HG02840 (cell line): ENCODE measurements around the gene TMEM121B.
"Not testable (repeated sequence)": the region's sequence is repeated elsewhere in the genome, so short reads cannot be mapped to it uniquely, and the experiment has no call there.

Experiments used
- ATAC-seq: cut with Tn5 transposase; IDR thresholded peaks from one replicate; pipeline ENCODE4 v1.9.1; 2021; ENCODE audit warnings: mild to moderate bottlenecking, moderate library complexity, moderate number of reproducible peaks; ENCODE audit not compliant: unreplicated experiment, low FRiP score

TMEM121B gene

GRCh38 chr22:17121233-17122195, at the start of gene TMEM121B:
TMEM121B (minus strand) TSS chr22:17121360; CDS start chr22:17121127, 233 bp downstream.
- ATAC-seq, result no peak

DNA sequence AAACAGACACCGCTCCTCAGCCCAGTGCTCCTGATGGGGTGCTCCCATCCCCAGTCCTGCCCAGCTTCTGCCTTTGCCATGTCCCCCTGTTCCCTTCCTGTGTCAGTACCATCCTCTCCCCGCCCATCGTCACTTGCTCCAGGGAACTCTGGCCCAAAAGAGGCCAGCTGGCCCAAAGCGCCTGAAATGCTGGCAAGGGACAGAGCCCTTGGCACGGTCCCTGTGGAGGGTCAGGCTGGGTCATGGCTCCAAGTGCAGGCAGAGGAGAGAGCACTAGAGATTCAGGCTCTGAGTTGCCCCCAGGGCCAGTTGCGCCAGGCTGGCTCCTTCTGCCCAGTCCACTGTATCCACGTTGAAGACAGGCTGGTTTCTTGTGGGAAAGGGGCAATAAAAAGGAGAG, 46.3 kb upstream of the TMEM121B start:
- no peak for ATAC-seq

DNA sequence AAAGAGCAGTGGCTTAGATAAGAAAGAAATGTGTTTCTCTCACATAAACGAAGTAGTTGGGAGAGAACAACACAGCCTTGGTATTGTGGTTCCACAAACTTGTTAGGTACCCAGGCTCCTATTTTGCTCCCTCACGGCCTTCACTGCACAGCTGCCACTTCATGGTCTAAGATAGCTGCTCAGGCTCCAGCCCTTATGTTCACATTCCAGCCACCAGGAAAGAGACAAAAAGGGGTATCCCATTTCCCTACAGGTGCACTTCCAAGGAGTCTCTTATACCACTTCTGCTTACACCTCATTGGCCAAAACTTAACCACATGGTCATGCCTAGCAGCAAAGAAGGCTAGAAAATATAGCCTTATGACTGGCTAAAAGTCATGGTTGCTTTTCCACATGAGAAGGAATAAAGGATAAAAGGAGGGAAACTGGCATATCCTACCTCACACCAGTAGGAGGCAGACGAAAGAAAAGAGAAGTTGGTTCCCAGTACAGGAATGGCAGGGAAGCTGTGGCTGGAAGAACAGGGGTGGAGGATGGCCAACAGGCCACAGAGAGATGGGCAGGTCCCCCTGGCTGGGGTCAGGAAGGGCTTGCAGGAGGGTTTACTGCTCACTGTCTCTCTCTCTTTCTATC, 43.3 kb upstream of the TMEM121B start:
- ATAC-seq, result no peak

DNA sequence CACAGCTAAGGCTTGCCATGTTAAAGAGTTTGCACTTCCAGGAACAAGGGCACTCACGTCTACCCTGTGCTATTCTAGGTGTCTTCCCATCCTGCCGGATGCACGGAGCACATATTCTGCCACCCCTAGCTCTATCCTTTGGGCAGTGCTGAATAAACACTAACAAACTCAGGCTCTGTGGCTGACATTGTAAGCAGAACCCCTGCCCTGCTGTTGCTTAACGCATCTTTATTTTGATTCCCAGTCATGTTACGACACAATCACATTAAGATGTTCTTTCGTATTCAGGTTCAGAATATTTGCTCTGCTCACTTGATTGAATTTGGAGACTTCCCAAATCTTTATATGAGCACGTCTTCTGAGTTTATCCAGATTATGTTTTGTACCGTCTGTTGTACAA, 41.6 kb upstream of the TMEM121B start:
- no peak for ATAC-seq

- no peak for ATAC-seq
Measured at GRCh38 chr22:17161991-17162390, 40.8 kb upstream of the TMEM121B start.

DNA sequence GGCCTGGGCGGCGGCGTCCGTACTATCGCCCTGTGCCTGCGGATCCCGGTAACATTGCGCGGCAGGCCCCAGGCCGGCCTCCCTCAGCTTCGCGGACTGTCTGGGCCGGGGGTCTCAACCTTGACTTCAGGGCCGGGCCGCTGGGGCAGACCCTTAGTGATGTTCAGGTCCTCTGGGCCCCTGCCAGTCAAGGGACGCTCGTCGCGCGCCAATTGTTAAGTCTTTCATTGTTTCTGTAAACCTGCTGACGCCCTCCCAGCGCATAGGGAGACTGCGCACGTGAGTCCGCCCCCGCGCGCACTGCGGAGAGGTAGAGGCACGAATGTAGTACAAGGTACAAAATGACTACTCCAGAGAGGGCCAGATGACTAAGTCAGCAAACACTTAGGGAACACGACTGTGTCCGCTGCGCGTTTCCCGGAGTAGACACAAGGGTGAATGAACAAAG, 38.4 kb upstream of the TMEM121B start:
- peak; percentile 33 for ATAC-seq

DNA sequence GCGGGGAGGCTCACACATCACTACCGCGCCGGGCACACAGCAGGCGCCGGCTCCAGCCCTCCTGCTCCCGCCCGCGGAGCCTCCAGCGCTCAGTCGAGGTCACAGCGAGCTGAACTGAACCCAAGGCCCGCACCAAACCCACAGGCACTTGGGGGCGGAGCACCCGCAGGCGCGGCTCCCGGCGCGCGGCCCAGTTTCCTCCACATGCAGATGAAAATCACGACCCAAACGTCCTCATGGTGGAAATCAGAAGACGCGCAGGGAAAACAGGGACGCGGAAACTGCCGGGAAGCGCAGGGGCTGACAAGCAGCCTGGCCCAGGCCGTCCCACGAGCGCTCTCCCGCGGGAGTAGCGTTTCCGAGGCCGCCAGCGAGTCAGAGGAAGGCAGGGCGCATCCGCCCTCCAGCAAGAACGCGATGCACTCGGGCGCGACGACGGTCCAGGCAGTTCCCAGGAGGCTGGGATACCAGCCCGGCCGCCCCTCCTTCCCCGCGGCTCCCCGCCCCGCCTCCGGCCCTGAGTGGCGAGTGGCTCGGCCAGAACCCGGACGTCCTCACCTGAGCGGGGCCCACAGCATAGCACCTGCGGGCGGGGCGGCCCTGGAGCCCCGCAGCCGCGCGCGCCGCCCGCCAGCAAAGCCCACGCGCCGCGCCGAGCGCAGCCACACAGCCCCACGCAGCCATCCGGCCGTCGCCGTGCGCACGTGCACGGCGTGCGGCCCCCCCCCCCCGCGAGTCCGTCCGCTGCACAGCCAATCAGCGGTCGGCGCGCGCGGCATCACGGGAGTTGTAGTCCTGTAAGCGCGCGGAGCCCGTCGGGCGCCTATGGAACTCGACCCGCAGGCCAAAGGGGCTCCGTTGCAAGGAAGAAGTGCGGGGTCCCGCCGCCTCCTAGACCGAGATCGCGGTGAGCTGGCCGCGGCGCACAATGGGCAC, 37.7 kb upstream of the TMEM121B start, which contains the start of gene HDHD5:
HDHD5 (minus strand) TSS at position 710 of the 936 bp plus-strand sequence; CDS start at position 684, 26 bp downstream.
- ATAC-seq, result peak; percentile 74

DNA sequence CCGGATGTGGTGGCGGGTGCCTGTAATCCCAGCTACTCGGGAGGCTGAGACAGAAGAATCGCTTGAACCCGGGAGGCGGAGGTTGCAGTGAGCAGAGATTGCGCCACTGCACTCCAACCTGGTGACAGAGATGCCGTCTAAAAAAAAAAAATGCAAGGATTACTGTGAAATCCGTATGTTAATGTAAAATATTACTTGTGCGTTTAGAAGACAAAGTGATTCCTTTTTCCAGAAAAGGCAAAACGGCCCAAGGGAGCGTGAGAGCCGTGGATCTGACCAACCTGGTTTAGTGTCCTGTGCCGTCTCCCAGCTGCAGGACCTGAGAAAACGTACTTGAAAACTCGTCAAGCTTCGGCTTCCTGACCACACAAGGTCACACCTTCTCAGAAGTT, 37.0 kb upstream of the TMEM121B start:
- ATAC-seq, result no peak

DNA sequence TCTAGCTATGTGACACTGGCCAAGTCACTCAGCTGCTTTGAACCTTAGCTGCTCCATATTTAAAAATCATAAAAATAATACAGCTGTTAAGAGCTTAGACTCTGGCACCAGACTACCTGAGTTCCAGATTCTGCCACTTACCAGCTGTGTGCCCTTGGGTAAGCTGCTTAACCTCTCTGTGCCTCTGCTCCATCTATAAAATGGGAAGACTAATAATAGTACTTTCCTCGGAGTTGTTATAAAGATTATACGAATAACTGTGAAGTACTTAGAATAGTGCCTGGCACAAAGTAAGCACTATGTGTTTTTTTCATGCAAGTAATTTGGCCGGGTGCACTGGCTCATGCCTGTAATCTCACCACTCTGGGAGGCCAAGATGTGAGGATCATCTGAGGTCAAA, 36.6 kb upstream of the TMEM121B start:
- ATAC-seq, result no peak

DNA sequence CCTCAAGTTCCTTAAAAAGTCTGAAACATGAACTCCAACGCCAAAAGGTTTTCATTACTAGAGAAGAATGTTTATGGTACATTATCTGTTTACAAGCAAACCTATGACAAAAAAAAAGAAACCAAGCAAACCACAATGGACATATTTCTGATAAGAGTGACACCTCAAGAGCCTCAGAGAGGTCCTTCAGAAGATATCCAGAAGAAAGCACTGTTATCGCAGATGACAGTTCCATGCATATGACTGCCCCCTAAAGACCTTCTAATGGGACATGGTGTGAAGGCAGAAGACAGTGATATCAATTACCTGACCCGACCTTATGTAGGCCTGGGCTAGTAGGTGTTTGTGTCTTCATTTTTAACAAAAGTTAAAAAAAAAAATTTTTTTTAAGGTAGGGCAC, 34.8 kb upstream of the TMEM121B start:
- ATAC-seq, result no peak

- no peak for ATAC-seq
Measured at GRCh38 chr22:17152971-17153370, 31.8 kb upstream of the TMEM121B start.

GRCh38 chr22:17152340-17152739, 31.2 kb upstream of the TMEM121B start:
- no peak for ATAC-seq

- ATAC-seq, result no peak
Measured at GRCh38 chr22:17149076-17149815, 28.1 kb upstream of the TMEM121B start.

- not testable (repeated sequence) for ATAC-seq
Measured at GRCh38 chr22:17147458-17147857, 26.3 kb upstream of the TMEM121B start.

GRCh38 chr22:17145021-17145680, 24.0 kb upstream of the TMEM121B start:
- no peak for ATAC-seq

DNA sequence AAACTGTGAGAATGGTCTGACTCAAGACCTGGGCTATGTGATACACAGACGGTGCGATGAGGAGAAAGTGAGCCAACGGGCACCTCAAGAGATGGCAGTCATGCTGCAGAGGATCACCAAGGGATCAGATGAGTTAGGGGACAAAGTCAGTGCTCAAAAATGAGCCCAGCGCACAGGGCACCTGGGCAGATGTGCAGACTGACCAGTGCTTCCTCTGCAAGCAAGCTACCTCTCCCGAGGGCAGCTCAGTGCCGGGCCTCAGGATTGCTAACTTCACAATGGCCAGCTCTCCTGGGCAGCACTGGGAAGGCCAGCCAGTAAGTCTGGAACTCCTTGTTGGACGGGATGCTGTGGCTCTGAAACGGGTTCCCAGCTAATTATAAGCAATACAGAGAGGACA, 22.7 kb upstream of the TMEM121B start:
- ATAC-seq, result no peak

DNA sequence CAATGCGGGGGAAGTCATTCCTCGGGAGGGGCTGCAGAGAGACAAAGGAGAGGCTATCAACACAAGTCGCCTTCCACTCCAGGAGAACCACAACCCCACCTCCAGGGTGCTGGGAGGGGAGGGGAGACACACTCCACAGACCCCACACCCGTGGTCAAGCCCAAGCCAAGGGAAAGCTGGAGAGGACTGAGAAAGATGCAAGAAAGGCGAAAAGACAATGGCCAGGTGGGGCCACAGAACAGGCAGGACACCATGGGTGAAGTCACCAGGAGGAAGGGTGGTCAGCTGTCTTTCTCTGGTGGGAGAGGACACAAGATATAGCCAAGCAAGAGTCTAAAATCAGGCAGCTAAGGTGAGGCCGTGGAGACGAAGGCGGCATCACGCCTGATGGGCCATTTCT, 21.9 kb upstream of the TMEM121B start:
- no peak for ATAC-seq

DNA sequence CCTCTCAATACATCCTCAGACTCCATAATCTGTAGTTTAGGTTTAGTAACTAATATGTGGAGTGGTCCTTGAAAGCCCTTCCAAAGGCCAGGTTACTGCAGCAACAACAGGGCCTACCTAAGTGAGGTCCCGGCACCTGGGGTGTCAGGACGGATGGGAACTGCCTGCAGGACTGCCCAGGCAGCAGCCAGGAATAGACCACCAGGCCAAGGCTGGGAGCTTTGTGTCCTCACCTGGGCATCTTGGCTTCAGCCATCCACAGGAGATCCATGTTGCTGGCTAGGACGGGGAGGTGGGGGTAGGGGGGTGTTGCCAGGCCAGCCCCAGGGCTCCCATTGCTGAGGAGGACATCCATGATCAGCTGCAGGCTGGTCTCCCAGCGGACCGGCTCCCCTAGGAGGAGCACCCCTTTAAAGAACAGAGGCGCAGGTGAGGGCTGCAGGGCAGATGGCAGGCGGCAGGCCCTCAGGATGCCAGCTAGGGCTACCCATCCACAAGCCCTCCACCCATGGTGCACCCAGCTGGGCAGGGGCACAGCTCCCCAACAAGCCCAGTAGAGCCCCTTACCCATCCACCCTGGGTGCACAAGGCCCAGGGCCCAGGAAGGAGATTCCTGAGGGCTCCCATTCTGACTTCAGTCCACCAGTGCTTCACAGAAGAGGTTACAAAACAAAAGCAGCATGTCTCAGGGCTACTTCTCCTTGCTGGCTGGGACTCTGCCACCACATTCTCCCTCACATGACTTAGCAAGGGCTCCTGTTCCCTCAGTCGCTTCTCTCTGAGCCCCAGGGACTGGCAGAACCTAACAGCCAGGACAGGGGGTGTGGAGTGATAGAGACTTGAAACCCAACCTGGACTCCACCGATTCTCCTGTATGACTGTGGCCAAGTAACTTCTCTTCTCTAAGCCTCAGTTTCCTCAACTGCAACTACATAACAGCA, 19.9 kb upstream of the TMEM121B start:
- no peak for ATAC-seq
